Coronary artery (tissue), 2 donors: ENCODE measurements around the gene PNKD.
A peak's percentile ranks its signal among the peaks of the same experiment; 100 is the strongest.

Experiments used
- DNase-seq: peaks from one replicate; pipeline ENCODE4 v3.0.0-alpha.2; 2017; ENCODE audit warnings: low spot score
- H3K27ac ChIP-seq, 2 donors: fragments of 200-600 bp; sonication (generic); one replicate each; pipeline ENCODE4 v1.5.1; 2016 to 2019
- H3K4me3 ChIP-seq: fragments of 200-600 bp; sonication (generic); 2 replicates; pipeline ENCODE4 v1.5.1; 2016; ENCODE audit warnings: mild to moderate bottlenecking, moderate library complexity
- TF ChIP-seq, protein P1 (sequence below): fragments of 200-600 bp; sonication (generic); IDR thresholded peaks from one replicate; pipeline ENCODE4 v1.5.1; 2019; ENCODE audit warnings: antibody characterized with exemption

PNKD gene

GRCh38 chr2:218289639-218290315, 19.5 kb downstream of the PNKD start:
- TF ChIP-seq, protein P1, sequence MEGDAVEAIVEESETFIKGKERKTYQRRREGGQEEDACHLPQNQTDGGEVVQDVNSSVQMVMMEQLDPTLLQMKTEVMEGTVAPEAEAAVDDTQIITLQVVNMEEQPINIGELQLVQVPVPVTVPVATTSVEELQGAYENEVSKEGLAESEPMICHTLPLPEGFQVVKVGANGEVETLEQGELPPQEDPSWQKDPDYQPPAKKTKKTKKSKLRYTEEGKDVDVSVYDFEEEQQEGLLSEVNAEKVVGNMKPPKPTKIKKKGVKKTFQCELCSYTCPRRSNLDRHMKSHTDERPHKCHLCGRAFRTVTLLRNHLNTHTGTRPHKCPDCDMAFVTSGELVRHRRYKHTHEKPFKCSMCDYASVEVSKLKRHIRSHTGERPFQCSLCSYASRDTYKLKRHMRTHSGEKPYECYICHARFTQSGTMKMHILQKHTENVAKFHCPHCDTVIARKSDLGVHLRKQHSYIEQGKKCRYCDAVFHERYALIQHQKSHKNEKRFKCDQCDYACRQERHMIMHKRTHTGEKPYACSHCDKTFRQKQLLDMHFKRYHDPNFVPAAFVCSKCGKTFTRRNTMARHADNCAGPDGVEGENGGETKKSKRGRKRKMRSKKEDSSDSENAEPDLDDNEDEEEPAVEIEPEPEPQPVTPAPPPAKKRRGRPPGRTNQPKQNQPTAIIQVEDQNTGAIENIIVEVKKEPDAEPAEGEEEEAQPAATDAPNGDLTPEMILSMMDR = no peak
- DNase-seq = no peak
- Histone ChIP-seq H3K4me3 (peak overlapping the region; percentile 92), H3K27ac (peak overlapping the region; percentile 97 to 98)

DNA sequence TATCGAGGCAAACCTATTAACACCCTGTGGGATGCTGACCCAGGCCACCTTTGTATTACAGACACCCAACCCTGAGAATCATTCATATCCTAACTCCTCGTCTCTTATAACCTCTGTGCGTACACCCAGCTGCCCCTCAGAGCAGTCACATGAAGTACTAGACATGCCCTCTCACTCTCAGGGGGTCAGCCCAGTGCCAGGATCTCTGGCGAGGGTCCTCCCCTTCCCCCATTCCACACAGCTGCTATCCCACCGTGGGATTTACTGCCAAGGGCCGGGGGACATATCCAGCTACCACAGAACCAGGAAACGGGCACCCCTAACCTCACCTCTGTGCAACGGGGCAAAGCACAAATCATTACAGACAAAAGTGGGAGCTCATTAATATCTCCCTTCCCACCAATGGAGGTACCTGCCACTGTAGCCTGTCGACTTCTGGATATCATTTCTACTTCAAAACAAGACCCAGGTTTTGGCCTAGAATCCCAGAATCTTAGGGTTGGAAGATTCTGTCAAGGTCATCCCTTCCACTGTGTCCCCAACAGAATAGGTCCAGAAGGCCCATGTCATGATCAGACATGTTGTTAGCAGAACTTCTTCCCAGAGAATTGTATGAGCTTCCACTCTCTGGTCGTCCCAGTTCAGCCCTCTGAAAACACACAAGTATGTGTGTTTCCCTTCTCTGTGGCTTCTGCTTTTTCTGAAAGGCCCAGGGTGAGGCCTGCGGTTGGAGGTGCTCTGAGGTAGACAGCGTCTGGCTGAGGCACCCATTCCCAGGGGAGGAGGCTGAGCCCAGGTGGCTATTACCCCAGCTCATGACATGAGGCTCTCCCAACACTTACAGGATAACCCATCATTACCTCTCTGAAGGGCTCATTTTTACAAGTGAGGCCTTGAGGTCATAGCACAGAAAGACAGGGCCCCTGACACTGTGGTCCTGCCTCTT, 20.3 kb downstream of the PNKD start:
- H3K4me3 ChIP-seq = peak overlapping the region; percentile 92
- TF ChIP-seq, protein P1 = no peak
- peak overlapping the region; percentile 97 to 98 for H3K27ac ChIP-seq
- DNase-seq = no peak

DNA sequence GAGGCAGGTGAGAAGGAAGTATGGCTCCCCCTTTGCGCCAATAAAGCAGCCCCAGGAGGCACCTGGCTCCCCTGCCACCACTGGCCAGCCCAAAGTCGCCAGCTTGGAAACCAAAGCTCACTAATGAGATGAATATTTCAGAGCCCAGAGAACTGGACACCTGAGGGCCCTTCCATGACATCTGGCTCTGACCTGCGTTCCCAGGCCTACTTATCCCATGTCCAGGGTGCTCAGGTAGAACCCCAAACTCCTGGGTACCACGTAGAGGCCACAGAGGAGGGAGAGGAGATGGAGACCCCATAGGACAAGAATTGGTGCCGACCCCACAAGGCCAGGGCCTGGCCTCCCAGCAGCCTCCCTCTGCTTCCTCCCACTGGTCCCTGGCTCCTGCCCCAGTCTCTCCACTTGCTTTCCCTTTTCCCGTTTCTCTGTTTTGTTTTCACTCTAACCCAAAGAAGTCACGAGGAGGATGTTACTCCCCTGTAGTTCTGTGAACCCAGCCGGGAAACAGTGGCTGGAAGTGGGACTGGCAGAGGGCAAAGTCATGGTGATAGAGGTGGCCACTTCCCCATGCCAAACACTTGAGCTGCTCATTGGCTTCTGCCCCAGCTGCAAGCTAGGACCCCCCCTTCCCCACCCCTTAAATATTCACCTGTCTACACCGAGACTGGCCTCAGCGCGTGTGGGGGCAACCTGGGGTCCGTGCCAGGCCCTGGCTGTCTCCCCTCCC, 21.2 kb downstream of the PNKD start:
- no peak for DNase-seq
- H3K27ac ChIP-seq = peak overlapping the region; percentile 97 to 98
- TF ChIP-seq, protein P1 = no peak
- H3K4me3 ChIP-seq = peak overlapping the region; percentile 92

DNA sequence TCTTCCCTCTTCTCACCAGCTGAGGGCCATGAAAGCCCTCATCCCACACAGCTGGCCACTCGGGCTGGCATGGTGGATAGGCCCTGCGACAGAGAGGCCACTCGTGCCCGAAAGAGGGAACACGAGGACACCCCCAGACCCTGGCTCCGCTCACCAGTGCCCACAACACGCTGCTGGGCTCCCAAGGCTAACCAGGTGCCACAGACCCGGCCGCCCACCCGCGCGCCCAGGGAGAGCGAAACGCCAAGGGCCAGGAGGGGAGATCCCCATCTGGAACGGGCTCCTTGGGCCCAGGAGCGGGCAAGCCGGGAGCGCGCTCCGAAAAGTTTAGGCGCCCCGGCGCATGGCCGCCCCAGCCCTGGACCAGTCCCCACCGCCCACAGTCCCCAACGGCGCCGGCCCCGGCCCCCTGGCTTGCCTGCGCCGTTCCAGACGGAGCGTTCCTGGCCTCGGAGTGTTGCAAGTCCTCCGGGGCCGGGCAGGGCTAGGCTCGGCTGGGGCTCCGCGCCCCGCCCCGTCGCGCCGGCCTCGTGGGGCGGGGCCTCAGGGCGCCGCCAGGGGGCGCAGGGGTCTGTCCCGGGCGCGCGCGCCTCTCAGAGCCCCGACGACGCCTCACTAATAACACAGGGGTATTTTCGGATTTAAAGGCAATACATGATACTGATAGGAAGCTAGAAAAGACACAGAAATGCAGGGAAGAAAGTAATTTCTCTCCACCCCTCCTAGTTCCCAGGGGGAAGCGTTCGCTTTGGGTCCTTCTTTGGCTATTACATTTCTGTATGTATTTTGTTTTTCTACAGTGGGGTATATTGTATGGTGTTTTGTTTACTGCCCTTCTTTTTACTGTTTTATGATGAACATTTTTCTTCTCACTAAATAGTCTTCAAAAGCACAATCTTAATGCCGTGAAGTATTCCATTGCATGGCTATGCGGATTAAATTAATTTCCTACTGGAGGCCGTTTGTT, 22.0 kb downstream of the PNKD start, which contains the start of gene TMBIM1:
Gene TMBIM1 (minus strand): TSS at position 456 of the 967 bp plus-strand sequence. CDS start 10,362 bp downstream, outside the sequence.
- peak; percentile 89 for DNase-seq
- H3K4me3 ChIP-seq = peak within 1 kb of the TSS; percentile 92
- H3K27ac ChIP-seq = peak within 1 kb of the TSS; percentile 97 to 98
- TF ChIP-seq, protein P1 = peak; percentile 96

DNA sequence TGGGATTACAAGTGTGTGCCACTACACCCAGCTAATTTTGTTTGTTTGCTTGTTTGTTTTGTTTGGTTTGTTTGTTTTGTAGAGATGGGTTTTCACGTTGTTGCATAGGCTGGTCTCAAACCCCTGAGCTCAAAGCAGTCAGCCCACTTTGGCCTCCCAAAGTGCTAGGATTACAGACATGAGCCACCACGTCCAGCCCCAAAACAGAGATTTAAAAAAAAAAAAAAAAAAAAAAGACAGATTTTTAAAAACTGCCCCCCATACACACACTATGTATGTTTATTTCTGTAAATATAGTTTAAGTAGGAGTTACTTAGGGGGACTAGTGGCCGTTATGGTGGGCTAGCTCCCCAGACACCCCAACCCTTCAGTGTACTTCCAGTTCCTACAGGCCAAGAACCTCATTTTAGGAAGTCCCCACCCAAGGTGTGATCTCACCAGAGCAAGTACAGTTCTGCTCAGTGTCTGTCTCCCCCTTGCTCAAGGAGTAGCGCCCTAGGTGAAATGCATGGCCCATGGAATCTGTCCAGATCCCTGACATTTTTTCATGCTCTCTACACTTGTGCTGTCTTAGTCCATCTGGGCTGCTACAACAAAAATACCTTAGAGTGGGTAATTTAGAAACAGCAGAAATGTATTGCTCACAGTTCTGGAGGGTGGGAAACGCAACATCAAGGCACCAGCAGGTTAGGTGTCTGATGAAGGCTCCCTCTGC, 23.6 kb downstream of the PNKD start:
- no peak overlapping the region for H3K4me3 ChIP-seq
- no peak for DNase-seq
- peak overlapping the region in 1 of 2 donors; percentile 79 for H3K27ac ChIP-seq
- TF ChIP-seq, protein P1 = no peak
